HUES6 (cell line): Measurements from ENCODE around the gene C17orf114.
"Not testable (repeated sequence)": the region's sequence is repeated elsewhere in the genome, so short reads cannot be mapped to it uniquely, and the experiment has no call there.

Experiments
- H3K27ac ChIP-seq: 2 replicates; pipeline ENCODE4 v1.7.0; 2013; ENCODE audit warnings: low read depth, mild to moderate bottlenecking, low read length, inconsistent platforms
- H3K27me3 ChIP-seq: 2 replicates; pipeline ENCODE4 v1.6.1; 2013; ENCODE audit warnings: low read length; ENCODE audit not compliant: control insufficient read depth, insufficient read depth
- H3K36me3 ChIP-seq: 2 replicates; pipeline ENCODE4 v1.6.1; 2013; ENCODE audit warnings: low read length; ENCODE audit not compliant: control insufficient read depth, insufficient read depth
- H3K4me1 ChIP-seq: 2 replicates; pipeline ENCODE4 v1.6.1; 2013; ENCODE audit warnings: low read length; ENCODE audit not compliant: control insufficient read depth, insufficient read depth
- H3K4me3 ChIP-seq: 2 replicates; pipeline ENCODE4 v1.5.1; 2013; ENCODE audit warnings: low read depth, low read length
- H3K9ac ChIP-seq: one replicate; pipeline ENCODE4 v1.6.1; 2013; ENCODE audit warnings: mild to moderate bottlenecking, low read length
- H3K9me3 ChIP-seq: 2 replicates; pipeline ENCODE4 v1.6.1; 2013; ENCODE audit warnings: low read depth, low read length; ENCODE audit not compliant: control insufficient read depth, insufficient read depth

The C17orf114 gene

DNA sequence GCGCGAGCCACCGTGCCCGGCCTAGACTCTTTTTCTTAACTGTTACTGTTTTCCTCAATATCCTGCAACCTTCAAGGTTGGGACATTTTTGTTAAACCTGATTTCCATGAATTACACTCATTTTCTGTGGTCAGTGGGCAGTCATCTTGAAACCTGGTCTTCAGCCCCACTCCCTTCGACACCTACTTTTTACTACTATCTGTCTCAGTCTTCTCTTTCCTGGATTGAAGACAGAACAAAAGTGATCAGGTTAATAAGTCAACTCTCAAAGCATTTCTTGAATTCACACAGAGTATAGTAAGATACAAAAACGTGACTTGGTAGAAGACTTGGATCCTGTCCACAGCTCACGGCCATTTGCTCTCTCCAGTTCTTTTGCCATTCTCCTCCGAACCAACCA, 37.1 kb upstream of the C17orf114 start:
- H3K4me3 ChIP-seq, result no peak overlapping the region
- H3K9me3 ChIP-seq, result no peaks in the 10 kb centered on the region
- no peak overlapping the region for H3K9ac ChIP-seq
- H3K27ac ChIP-seq, result no peak overlapping the region
- 0 out of 2 replicates have a peak, but pooled peaks cover 4% of the 10 kb centered on the region for H3K36me3 ChIP-seq
- no peaks in the 10 kb centered on the region for H3K27me3 ChIP-seq
- H3K4me1 ChIP-seq, result peaks cover 19% of the 10 kb centered on the region

DNA sequence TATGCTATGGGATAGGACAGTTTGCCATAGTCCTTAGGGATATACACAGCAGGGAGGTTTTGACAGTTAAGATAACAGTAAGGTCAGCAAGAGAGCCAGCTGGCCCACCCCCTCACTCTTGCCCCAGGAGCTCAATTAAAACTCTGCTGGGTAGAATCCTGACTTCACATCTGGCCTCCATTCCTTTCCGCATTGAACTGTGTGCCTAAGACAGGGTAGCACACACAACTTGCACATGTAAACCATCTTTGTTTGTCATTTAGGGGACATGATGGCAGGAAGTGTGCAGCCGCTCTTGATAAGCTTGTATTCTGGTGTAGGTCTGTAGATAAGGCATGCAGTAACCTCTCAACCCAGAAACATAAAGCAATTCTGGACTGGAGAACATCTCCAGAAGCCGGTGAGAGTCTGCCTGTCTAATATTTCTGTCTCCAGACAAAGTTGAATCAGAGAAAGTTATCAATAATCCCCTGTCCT, 36.2 kb upstream of the C17orf114 start:
- Histone ChIP-seq H3K36me3 (0 out of 2 replicates have a peak, but pooled peaks cover 4% of the 10 kb centered on the region), H3K27ac (no peak overlapping the region), H3K4me1 (peaks cover 22% of the 10 kb centered on the region)

DNA sequence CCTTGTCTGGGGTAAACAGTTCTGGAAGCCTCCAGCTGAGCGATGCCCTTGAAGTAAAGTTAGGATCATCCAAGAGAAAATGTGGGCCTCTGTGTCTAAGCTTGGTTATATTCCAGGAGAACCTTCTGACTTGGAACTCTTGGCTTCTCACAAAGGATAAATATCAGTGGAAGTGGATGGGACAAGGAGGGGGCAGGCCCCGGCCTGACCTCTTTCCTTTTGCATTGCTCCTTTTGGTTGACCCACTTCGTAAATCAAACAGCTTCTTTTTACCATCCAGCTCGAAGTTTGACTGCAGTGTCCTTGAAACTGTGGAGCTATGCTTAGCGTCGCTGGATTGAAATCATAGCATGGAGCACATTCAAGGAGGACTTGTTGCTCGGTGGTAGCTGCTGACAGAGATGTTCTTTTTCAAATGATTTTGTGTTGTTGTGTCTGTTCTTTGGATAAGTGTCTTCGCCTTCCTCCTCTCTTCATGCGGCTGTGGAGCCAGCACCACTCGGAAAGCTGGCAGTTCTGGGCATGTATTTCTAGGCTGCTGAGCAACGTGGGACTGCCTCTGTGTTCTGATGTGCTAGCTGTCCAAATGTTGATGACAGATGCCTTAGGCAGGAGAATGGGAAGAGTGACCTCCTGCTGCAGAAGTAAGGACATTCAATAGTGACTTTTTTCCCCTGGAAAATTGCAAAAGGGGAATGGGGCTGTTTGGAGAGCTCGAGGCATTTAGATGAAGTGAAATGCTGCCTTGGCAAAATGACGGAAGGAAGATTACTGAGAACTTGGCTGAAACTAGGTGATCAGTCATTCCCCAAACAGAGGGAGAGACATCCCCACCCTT, 35.6 kb upstream of the C17orf114 start:
- H3K9me3 ChIP-seq, result no peaks in the 10 kb centered on the region
- no peaks in the 10 kb centered on the region for H3K27me3 ChIP-seq
- H3K27ac ChIP-seq, result no peak overlapping the region
- 0 out of 2 replicates have a peak, but pooled peaks cover 4% of the 10 kb centered on the region for H3K36me3 ChIP-seq
- H3K9ac ChIP-seq, result no peak overlapping the region
- H3K4me3 ChIP-seq, result no peak overlapping the region
- H3K4me1 ChIP-seq, result peaks cover 22% of the 10 kb centered on the region

More for the DNA sequence above, 36.2 kb upstream of the C17orf114 start:
- H3K27me3 ChIP-seq, result no peaks in the 10 kb centered on the region
- H3K9ac ChIP-seq, result no peak overlapping the region
- no peaks in the 10 kb centered on the region for H3K9me3 ChIP-seq
- H3K4me3 ChIP-seq, result no peak overlapping the region

DNA sequence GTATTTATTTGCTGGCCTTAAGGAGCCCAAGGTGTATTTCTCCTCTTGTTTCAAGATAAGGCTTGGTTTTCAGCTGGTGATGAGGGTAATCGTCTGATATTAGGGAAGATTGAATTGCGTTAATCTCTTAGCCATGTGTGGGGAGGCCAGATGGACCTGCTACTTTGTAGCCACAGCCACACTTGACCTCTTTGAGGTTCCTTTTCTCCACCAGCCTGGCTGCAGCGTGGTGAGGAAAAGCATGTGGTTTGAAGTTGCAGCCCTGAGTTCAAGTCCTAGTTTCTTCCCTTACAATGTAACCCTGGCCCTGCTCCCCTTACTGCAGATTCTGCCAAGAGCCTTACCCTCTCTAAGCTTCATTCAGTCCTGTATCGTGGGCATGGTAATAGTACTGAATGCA, 34.1 kb upstream of the C17orf114 start:
- Histone ChIP-seq H3K4me1 (peaks cover 22% of the 10 kb centered on the region), H3K9ac (no peak overlapping the region), H3K9me3 (no peaks in the 10 kb centered on the region), H3K27me3 (no peaks in the 10 kb centered on the region), H3K4me3 (no peak overlapping the region), H3K36me3 (0 out of 2 replicates have a peak, but pooled peaks cover 4% of the 10 kb centered on the region), H3K27ac (no peak overlapping the region)

DNA sequence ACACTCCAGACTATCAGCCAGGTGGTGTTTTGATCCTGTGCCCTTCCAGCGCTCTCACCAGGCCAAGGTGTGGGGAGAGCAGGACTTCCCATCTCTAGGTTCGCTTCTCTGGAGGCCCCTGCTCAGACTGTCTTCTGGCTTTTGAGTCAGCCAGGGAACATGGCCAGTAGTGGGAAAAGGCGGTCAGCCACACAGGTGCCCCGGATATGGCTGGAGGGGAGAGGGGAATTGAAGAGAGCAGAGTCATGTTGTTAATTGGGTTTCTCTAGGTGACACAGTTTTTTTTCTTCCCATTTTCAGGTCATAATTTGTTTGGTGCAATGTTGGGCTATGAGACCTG, 32.5 kb upstream of the C17orf114 start:
- peak overlapping the region; percentile 82 for H3K9ac ChIP-seq
- H3K36me3 ChIP-seq, result 0 out of 2 replicates have a peak, but pooled peaks cover 4% of the 10 kb centered on the region

DNA sequence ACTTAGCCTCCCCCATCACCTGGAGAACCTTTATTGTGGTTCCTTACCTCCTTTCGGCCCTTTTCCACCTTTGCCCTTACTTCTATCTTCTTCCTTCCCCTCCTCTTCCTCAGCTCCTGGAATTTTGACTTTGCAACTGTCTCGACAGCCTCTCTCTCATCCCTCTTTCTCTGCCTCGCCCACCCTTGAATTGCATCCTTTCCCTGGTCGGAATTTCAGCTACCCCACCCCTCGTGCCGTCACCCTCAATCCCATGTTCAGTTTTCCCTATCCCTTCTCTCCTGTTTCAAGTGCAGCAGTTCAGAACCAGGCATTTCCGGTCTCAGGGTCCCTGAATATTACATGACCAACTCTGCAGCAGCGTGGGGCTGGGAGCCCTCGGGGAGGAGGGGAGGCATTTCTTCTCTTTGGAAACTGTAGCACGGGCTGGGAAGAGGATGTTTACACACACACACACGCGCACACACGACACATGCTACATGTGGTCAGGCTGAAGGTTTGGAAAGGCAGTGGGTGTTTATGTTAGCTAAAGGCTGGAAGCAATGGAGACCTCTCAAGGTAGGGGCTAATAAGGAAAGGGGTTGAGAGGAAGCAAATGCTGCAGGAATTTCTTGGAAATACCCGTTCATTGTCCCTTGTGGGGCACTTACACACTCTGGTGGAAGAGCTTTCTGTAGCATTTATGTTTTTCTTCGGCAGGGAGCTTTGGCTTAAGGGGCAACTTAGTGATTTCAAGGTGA, 32.0 kb upstream of the C17orf114 start:
- H3K4me3 ChIP-seq, result peak overlapping the region; percentile 88
- H3K36me3 ChIP-seq, result 0 out of 2 replicates have a peak, but pooled peaks cover 4% of the 10 kb centered on the region
- H3K4me1 ChIP-seq, result peaks cover 17% of the 10 kb centered on the region
- no peaks in the 10 kb centered on the region for H3K27me3 ChIP-seq
- H3K9me3 ChIP-seq, result no peaks in the 10 kb centered on the region
- H3K27ac ChIP-seq, result peak overlapping the region; percentile 51; the same call in 1 of the 2 replicates
- H3K9ac ChIP-seq, result peak overlapping the region; percentile 82

More for the DNA sequence above, 32.5 kb upstream of the C17orf114 start:
- Histone ChIP-seq H3K27ac (no peak overlapping the region), H3K4me3 (peak overlapping the region; percentile 88), H3K27me3 (no peaks in the 10 kb centered on the region), H3K9me3 (no peaks in the 10 kb centered on the region), H3K4me1 (peaks cover 17% of the 10 kb centered on the region)

DNA sequence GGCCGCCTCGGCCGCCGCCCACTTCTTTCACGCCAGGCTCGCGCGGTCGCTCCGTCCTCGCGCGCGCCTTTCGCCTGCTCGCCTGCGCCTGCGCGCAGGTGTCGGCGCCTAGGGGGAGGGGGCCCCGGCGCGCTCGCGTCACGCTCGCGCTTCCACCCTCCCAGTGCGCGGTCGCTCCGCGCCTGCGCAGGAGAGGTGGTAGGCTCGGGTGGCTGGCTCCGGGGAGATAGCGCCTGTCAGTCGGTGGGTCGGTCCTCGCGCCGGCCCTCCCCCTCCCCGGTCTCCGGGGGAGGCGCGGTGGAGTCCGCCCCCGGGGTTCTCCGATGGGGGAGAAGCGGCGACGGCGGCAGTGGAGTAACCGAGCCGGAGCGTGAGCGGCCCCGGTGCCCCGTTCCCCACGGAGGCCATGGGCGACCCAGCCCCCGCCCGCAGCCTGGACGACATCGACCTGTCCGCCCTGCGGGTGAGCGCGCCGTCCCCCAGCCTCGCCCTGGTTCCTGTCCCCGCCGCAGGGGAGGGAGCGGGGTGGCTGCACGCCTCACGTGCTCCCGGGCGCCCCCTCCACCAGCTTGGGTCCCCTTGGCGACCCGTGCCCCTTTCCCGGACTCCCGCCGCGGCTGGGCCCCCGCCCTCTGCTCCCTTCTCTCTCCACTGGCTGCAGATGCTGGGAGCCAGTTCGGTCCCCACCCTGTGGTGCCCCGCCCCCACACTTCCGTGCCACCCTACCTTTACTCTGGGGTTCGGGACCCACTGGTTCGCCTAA, 31.2 kb upstream of the C17orf114 start, which contains the start of gene MINK1:
Gene MINK1 (plus strand): TSS at position 163 of the 763 bp plus-strand sequence. CDS start 244 bp downstream, at position 407.
- 0 out of 2 replicates have a peak, but pooled peaks cover 4% of the 10 kb centered on the region for H3K36me3 ChIP-seq
- H3K27ac ChIP-seq, result peak within 1 kb of the TSS; percentile 52
- peak within 1 kb of the TSS; percentile 88 for H3K4me3 ChIP-seq
- no peaks in the 10 kb centered on the region for H3K27me3 ChIP-seq
- peaks cover 17% of the 10 kb centered on the region for H3K4me1 ChIP-seq
- peak within 1 kb of the TSS; percentile 82 for H3K9ac ChIP-seq
- H3K9me3 ChIP-seq, result no peaks in the 10 kb centered on the region

DNA sequence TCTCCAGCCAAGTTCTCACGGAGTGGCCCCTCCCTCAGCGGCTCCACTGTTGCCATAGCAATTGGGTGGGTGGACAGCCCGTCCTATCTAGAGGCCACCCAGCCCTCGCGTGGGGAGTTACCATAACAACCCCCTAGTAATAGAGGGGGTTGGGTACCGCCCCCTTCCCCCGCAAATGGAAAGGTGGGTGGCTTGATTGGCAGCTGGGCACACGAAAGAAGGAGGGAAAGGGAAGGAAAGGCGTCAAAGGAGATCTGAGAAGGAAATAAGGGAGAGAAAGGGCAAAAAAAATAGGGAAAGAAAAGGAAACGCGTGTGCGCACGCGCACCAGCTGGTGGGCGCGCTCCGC, 30.7 kb upstream of the C17orf114 start:
- Histone ChIP-seq H3K9ac (peak overlapping the region; percentile 72), H3K27ac (peak overlapping the region; percentile 52; the same call in 1 of the 2 replicates)

DNA sequence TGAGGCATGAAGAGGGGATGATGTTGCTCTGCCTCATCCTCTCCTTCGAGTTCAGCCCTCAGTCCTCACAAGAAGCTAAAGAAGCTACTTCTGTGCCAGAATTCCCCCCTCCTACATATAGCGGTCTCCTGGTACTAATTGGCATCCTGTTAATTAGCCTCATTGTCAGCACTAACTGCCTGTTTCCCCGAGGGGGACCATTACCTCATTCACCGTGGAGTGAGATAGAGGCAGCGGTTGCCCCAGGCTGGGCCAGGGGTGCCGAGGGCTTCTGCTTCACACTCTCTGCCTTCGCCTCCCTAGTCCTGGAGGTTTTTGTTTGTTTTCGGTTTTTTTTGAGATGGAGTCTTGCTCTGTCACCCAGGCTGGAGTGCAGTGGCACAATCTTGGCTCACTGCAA, 25.3 kb upstream of the C17orf114 start:
- Histone ChIP-seq H3K27ac (no peak overlapping the region), H3K4me3 (no peak overlapping the region), H3K36me3 (peaks cover 13% of the 10 kb centered on the region), H3K9ac (no peak overlapping the region), H3K27me3 (no peaks in the 10 kb centered on the region), H3K9me3 (no peaks in the 10 kb centered on the region), H3K4me1 (peaks cover 5% of the 10 kb centered on the region; the same call in 1 of the 2 replicates)

More for the DNA sequence above, 30.7 kb upstream of the C17orf114 start:
- not testable (repeated sequence) for H3K9me3 ChIP-seq, H3K36me3 ChIP-seq, H3K27me3 ChIP-seq
- H3K4me3 ChIP-seq, result peak overlapping the region; percentile 88
- H3K4me1 ChIP-seq, result peaks cover 15% of the 10 kb centered on the region

DNA sequence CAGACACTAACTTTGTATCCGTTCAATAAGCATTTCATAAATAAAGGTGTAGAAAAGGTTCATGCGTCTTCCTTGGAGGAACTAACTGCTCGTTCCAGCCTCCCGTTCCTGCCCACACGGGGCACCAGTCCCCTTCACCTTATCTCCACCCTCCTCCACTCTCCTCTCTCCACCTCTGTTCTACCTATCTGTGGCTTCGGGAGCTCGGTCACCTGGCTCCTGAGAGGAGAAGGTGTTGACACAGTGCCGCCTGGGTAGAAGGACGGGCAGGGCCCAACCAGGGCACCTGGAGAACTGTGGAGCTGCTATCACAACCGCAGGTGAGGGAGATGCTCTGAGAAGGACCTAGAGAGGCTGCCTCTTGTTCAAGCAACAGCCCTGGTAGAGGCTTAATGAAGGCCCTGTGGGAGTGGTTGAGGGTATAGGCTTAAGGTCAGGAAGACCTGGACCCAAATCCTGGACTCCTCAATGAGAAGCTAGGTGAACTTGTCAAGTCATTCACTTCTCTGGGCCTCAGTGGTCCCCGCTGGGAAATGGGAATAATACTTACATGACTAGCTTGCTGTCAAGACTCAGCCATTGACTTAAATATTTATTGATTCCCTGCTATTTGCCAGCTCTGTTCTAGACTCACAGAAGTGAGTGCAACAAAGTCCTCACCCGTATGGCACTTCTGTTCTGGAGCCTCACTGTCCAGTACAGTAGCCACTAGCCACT, 21.4 kb upstream of the C17orf114 start:
- Histone ChIP-seq H3K9me3 (no peaks in the 10 kb centered on the region), H3K27me3 (no peaks in the 10 kb centered on the region), H3K36me3 (peaks cover 32% of the 10 kb centered on the region), H3K9ac (no peak overlapping the region), H3K4me1 (peaks cover 5% of the 10 kb centered on the region; the same call in 1 of the 2 replicates), H3K27ac (no peak overlapping the region), H3K4me3 (no peak overlapping the region)
